ENCODE measurements around the gene ANKRD39. TPM values are rescaled to one million over a fixed set of nuclear protein-coding genes. Genes with fewer than 3 reads are reported as not detected.

Gene ANKRD39
- total and polyA plus RNA-seq, 10 donors, result 13.6 to 32.2 (median 20.4) TPM

- H3K27me3 ChIP-seq (replicated peaks in 1 of 7), result no peaks in the 10 kb centered on the region
- 92 to 99% (median 96%) methylated on average over 5 of the region's 5 CpGs for WGBS, 5 donors
- intact Hi-C loops (cut with DNase I; ENCODE audit: low total_unique reads), result no loop called here
- peaks cover 0 to 83% (median 53%) of the 10 kb centered on the region in 6 donors for H3K36me3 ChIP-seq
- no peak for TF ChIP-seq POLR2AphosphoS5 (IDR thresholded peaks at IDR 0.05)
- no peak for TF ChIP-seq CTCF (IDR thresholded peaks at IDR 0.05 in 8 of 11, conservative IDR thresholded peaks at IDR 0.05 in 3 of 11)
- no peak for TF ChIP-seq POLR2A (IDR thresholded peaks at IDR 0.05)
- peaks cover 0 to 16% (median 2%) of the 10 kb centered on the region in 6 donors for H3K4me1 ChIP-seq
- DNase-seq, result no peak
- no peaks in the 10 kb centered on the region for H3K9me3 ChIP-seq
- no peak overlapping the region for H3K4me3 ChIP-seq
- no peak overlapping the region for H3K27ac ChIP-seq
These were observed 11.0 kb downstream of the ANKRD39 start for GRCh38 chr2:96846825-96847224.

GRCh38 chr2:96844405-96844808 lies 13.4 kb downstream of the ANKRD39 start:
- H3K4me3 ChIP-seq, result no peak overlapping the region
- H3K9me3 ChIP-seq, result no peaks in the 10 kb centered on the region
- intact Hi-C loops (cut with DNase I; ENCODE audit: low total_unique reads), result no loop called here
- TF ChIP-seq POLR2AphosphoS5 (IDR thresholded peaks at IDR 0.05) (peak in 2 of 3 donors; percentile 2 to 8), CTCF (IDR thresholded peaks at IDR 0.05 in 8 of 11, conservative IDR thresholded peaks at IDR 0.05 in 3 of 11) (no peak), POLR2A (IDR thresholded peaks at IDR 0.05) (no peak)
- H3K27me3 ChIP-seq (replicated peaks in 1 of 7), result no peaks in the 10 kb centered on the region
- WGBS, 5 donors, result 78 to 93% (median 83%) methylated on average over 12 to 17 of the region's 17 CpGs
- peaks cover 0 to 79% (median 31%) of the 10 kb centered on the region in 6 donors for H3K36me3 ChIP-seq
- DNase-seq, result no peak
- no peak overlapping the region for H3K27ac ChIP-seq
- peaks cover 5 to 25% (median 11%) of the 10 kb centered on the region in 6 donors for H3K4me1 ChIP-seq

GRCh38 chr2:96843538-96844268 lies 14.1 kb downstream of the ANKRD39 start, which contains the start of gene ANKRD23:
Gene ANKRD23, minus strand, starts transcription at chr2:96844021. Its CDS starts 29 bp downstream, at chr2:96843992.
- Histone ChIP-seq H3K36me3 (peaks cover 0 to 74% (median 25%) of the 10 kb centered on the region in 6 donors), H3K4me3 (no peak within 1 kb of the TSS), H3K4me1 (peaks cover 7 to 29% (median 16%) of the 10 kb centered on the region in 6 donors), H3K27ac (no peak within 1 kb of the TSS), H3K9me3 (no peaks in the 10 kb centered on the region), H3K27me3 (replicated peaks in 1 of 7) (no peaks in the 10 kb centered on the region)
- intact Hi-C loops (cut with DNase I; ENCODE audit: low total_unique reads), result no loop called here
- TF ChIP-seq CTCF (IDR thresholded peaks at IDR 0.05 in 8 of 11, conservative IDR thresholded peaks at IDR 0.05 in 3 of 11), result no peak
- no peak for TF ChIP-seq POLR2A (IDR thresholded peaks at IDR 0.05)
- TF ChIP-seq POLR2AphosphoS5 (IDR thresholded peaks at IDR 0.05), result no peak
- WGBS, 5 donors, result 91 to 94% (median 93%) methylated on average over 14 of the region's 14 CpGs
- DNase-seq, result no peak

- TF ChIP-seq POLR2AphosphoS5 (IDR thresholded peaks at IDR 0.05) (peak in 2 of 3 donors; percentile 12 to 44), POLR2A (IDR thresholded peaks at IDR 0.05) (no peak), CTCF (IDR thresholded peaks at IDR 0.05 in 8 of 11, conservative IDR thresholded peaks at IDR 0.05 in 3 of 11) (no peak)
- intact Hi-C loops (cut with DNase I; ENCODE audit: low total_unique reads), result no loop called here
- H3K4me1 ChIP-seq, result peaks cover 7 to 24% (median 19%) of the 10 kb centered on the region in 6 donors
- peaks cover 0 to 74% (median 15%) of the 10 kb centered on the region in 6 donors for H3K36me3 ChIP-seq
- DNase-seq, result no peak
- WGBS, 5 donors, result 92 to 98% (median 96%) methylated on average over 2 to 7 of the region's 7 CpGs
- H3K9me3 ChIP-seq, result no peaks in the 10 kb centered on the region
- H3K27ac ChIP-seq, result no peak overlapping the region
- no peaks in the 10 kb centered on the region for H3K27me3 ChIP-seq (replicated peaks in 1 of 7)
- no peak overlapping the region for H3K4me3 ChIP-seq
These were observed 15.2 kb downstream of the ANKRD39 start for GRCh38 chr2:96842600-96842999.
